H1 (cell line): ENCODE data around the gene GABRG2. TPM values are rescaled to one million over a fixed set of nuclear protein-coding genes. Genes with fewer than 3 reads are reported as not detected.

Experiments
- CTCF ChIA-PET: fragments of 300-600 bp; sonication (Branson Sonifier 250); formaldehyde crosslinking; loops from one replicate; lab custom pipeline; 2021; ENCODE audit not compliant: partially characterized antibody; lab: Charles Lee
- POLR2A ChIA-PET: fragments of 300-600 bp; sonication (Branson Sonifier 250); formaldehyde crosslinking; loops from one replicate; lab custom pipeline; 2021; ENCODE audit warnings: inconsistent platforms; ENCODE audit not compliant: partially characterized antibody; lab: Charles Lee
- DNase-seq, 2 experiments: peaks; one replicate each; pipeline versions ENCODE4 v3.0.0 to v3.0.0-alpha.2; 2010 to 2022; ENCODE audit warnings: low spot score in 2 of 2, low read depth in 1 of 2, mixed read lengths in 1 of 2
- FAIRE-seq: peaks from 2 replicates; lab custom pipeline; 2011; peaks lifted over from hg19 to GRCh38; lab: Jason Lieb, UNC
- H2AFZ ChIP-seq: 2 replicates; pipeline ENCODE4 v1.8.1; 2012; ENCODE audit warnings: low read length, inconsistent platforms
- H2AK5ac ChIP-seq: 2 replicates; pipeline ENCODE4 v1.6.1; 2013; ENCODE audit warnings: low read depth, low read length
- H2BK120ac ChIP-seq: replicated peaks from 2 replicates; pipeline ENCODE3; 2013; ENCODE audit warnings: low read depth, low read length, inconsistent platforms
- H2BK12ac ChIP-seq: 2 replicates; pipeline ENCODE4 v1.6.1; 2013; ENCODE audit warnings: low read depth, low read length
- H2BK15ac ChIP-seq: 2 replicates; pipeline ENCODE4 v1.6.1; 2013; ENCODE audit warnings: low read length
- H2BK20ac ChIP-seq: 2 replicates; pipeline ENCODE4 v1.6.1; 2013; ENCODE audit warnings: low read length
- H2BK5ac ChIP-seq: 2 replicates; pipeline ENCODE4 v1.6.1; 2013; ENCODE audit warnings: low read depth, low read length
- H3K14ac ChIP-seq: 2 replicates; pipeline ENCODE4 v1.6.1; 2013; ENCODE audit warnings: inconsistent platforms; ENCODE audit not compliant: insufficient read length
- H3K18ac ChIP-seq: 2 replicates; pipeline ENCODE4 v1.6.1; 2013; ENCODE audit warnings: low read length; ENCODE audit errors: extremely low read depth
- H3K23ac ChIP-seq: 2 replicates; pipeline ENCODE4 v1.6.1; 2013; ENCODE audit warnings: inconsistent platforms; ENCODE audit not compliant: insufficient read length
- H3K23me2 ChIP-seq: 2 replicates; pipeline ENCODE4 v1.6.1; 2013; ENCODE audit warnings: low read depth, low read length
- H3K27ac ChIP-seq: 2 replicates; pipeline ENCODE4 v1.6.1; 2011; ENCODE audit warnings: low read depth, low read length, inconsistent platforms
- H3K27me3 ChIP-seq, 4 experiments: replicated peaks in 1 of 4; 1 replicate in 1 of 4; 2 replicates in 3 of 4; pipeline versions ENCODE4 v1.6.1 to v1.8.1; 2011 to 2013; ENCODE audit warnings: low read length in 3 of 4, mild to moderate bottlenecking in 3 of 4, inconsistent platforms in 2 of 4, mixed read lengths in 2 of 4, moderate library complexity in 1 of 4; ENCODE audit not compliant: control insufficient read depth in 3 of 4, insufficient read depth in 3 of 4; ENCODE audit errors: extremely low read depth in 1 of 4
- H3K36me3 ChIP-seq, 4 experiments: 2 replicates each; pipeline versions ENCODE4 v1.6.1 to v1.8.1; 2011 to 2013; ENCODE audit warnings: mild to moderate bottlenecking in 4 of 4, low read length in 3 of 4, moderate library complexity in 2 of 4, control low read depth in 1 of 4, inconsistent platforms in 1 of 4; ENCODE audit not compliant: insufficient read depth in 4 of 4, control insufficient read depth in 2 of 4
- H3K4ac ChIP-seq: replicated peaks from 2 replicates; pipeline ENCODE3; 2013; ENCODE audit warnings: low read length, low read depth, mixed read lengths, inconsistent platforms; ENCODE audit not compliant: insufficient read length
- H3K4me1 ChIP-seq, 4 experiments: replicated peaks in 1 of 4; 1 replicate in 1 of 4; 2 replicates in 3 of 4; pipeline versions ENCODE4 v1.6.1 to v1.8.1; 2011 to 2013; ENCODE audit warnings: low read length in 3 of 4, inconsistent platforms in 2 of 4, mixed read lengths in 1 of 4; ENCODE audit not compliant: insufficient read depth in 4 of 4, control insufficient read depth in 3 of 4
- H3K4me2 ChIP-seq, 2 experiments: 2 replicates each; pipeline versions ENCODE4 v1.6.1 to v1.8.1; 2011 to 2013; ENCODE audit warnings: low read depth in 2 of 2, low read length in 2 of 2, control low read depth in 1 of 2, inconsistent platforms in 1 of 2, mild to moderate bottlenecking in 1 of 2; ENCODE audit not compliant: insufficient read depth in 1 of 2
- H3K4me3 ChIP-seq, 4 experiments: fragments of 200-600, 300-600 bp in 1 of 4; sonication (generic), shearing (Covaris generic), sonication (Bioruptor Twin) in 1 of 4; 2 replicates each; pipeline versions ENCODE4 v1.5.1 to v1.8.1; 2011 to 2016; ENCODE audit warnings: low read length in 4 of 4, low read depth in 3 of 4, control low read depth in 2 of 4, inconsistent platforms in 2 of 4, mild to moderate bottlenecking in 2 of 4, mixed read lengths in 1 of 4, moderate library complexity in 1 of 4; ENCODE audit not compliant: insufficient read depth in 2 of 4; ENCODE audit errors: extremely low read depth in 1 of 4
- H3K56ac ChIP-seq: replicated peaks from 2 replicates; pipeline ENCODE3; 2013; ENCODE audit warnings: low read depth, mild to moderate bottlenecking, mixed read lengths, low read length, inconsistent platforms; ENCODE audit not compliant: insufficient read length
- H3K79me1 ChIP-seq: 2 replicates; pipeline ENCODE4 v1.6.1; 2013; ENCODE audit warnings: low read depth, low read length, control low read depth
- H3K79me2 ChIP-seq, 2 experiments: 2 replicates each; pipeline versions ENCODE4 v1.6.1 to v1.8.1; 2012 to 2013; ENCODE audit warnings: low read length in 2 of 2, mild to moderate bottlenecking in 2 of 2, inconsistent platforms in 1 of 2; ENCODE audit not compliant: insufficient read depth in 2 of 2, control insufficient read depth in 1 of 2
- H3K9ac ChIP-seq, 4 experiments: replicated peaks in 1 of 4; 1 replicate in 1 of 4; 2 replicates in 3 of 4; pipeline versions ENCODE4 v1.6.1 to v1.8.1; 2011 to 2013; ENCODE audit warnings: low read depth in 3 of 4, low read length in 3 of 4, control low read depth in 2 of 4, mild to moderate bottlenecking in 2 of 4, moderate library complexity in 2 of 4, inconsistent platforms in 1 of 4; ENCODE audit errors: extremely low read depth in 1 of 4
- H3K9me3 ChIP-seq, 2 experiments: 2 replicates each; pipeline versions ENCODE4 v1.6.1 to v1.8.1; 2012 to 2013; ENCODE audit warnings: mild to moderate bottlenecking in 2 of 2, moderate library complexity in 2 of 2, control low read depth in 1 of 2, inconsistent platforms in 1 of 2, low read depth in 1 of 2, low read length in 1 of 2, mixed read lengths in 1 of 2; ENCODE audit not compliant: insufficient read depth in 2 of 2
- H4K20me1 ChIP-seq, 2 experiments: replicated peaks in 1 of 2; 2 replicates each; pipeline versions ENCODE3 to v1.8.1; 2011 to 2013; ENCODE audit warnings: inconsistent platforms in 2 of 2, low read length in 2 of 2, mild to moderate bottlenecking in 1 of 2; ENCODE audit not compliant: insufficient read depth in 2 of 2, control insufficient read depth in 1 of 2
- H4K5ac ChIP-seq: 2 replicates; pipeline ENCODE4 v1.6.1; 2013; ENCODE audit warnings: low read length, low read depth, mixed read lengths, inconsistent platforms; ENCODE audit not compliant: insufficient read length
- H4K8ac ChIP-seq: 2 replicates; pipeline ENCODE4 v1.8.0; 2013; ENCODE audit warnings: mild to moderate bottlenecking, moderate library complexity, low read length, inconsistent platforms; ENCODE audit not compliant: insufficient read depth; ENCODE audit errors: extremely low read depth
- H4K91ac ChIP-seq: replicated peaks from 2 replicates; pipeline ENCODE3; 2013; ENCODE audit warnings: low read length, mixed read lengths, inconsistent platforms; ENCODE audit not compliant: insufficient read length
- CEBPB ChIP-seq: IDR thresholded peaks from 2 replicates; pipeline ENCODE4 v1.6.1; 2012; ENCODE audit warnings: low read depth, low read length
- EP300 ChIP-seq, 2 experiments: IDR thresholded peaks; 1 replicate in 1 of 2; 2 replicates in 1 of 2; pipeline ENCODE4 v1.6.1; 2011 to 2012; ENCODE audit warnings: low read depth in 2 of 2, low read length in 2 of 2, mild to moderate bottlenecking in 2 of 2, borderline replicate concordance in 1 of 2, inconsistent platforms in 1 of 2, moderate library complexity in 1 of 2
- EZH2 ChIP-seq: fragments of 200-600 bp; sonication (generic); IDR thresholded peaks from 2 replicates; pipeline ENCODE4 v1.7.1; 2012; ENCODE audit warnings: low read depth, mild to moderate bottlenecking, moderate library complexity, low read length, inconsistent platforms; ENCODE audit not compliant: severe bottlenecking
- GABPA ChIP-seq: IDR thresholded peaks from 2 replicates; pipeline ENCODE4 v1.6.1; 2011; ENCODE audit warnings: mild to moderate bottlenecking, low read length, moderate library complexity, borderline replicate concordance; ENCODE audit not compliant: insufficient read depth
- RAD21 ChIP-seq, 2 experiments: IDR thresholded peaks in 1 of 2; conservative IDR thresholded peaks in 1 of 2; 2 replicates each; pipeline ENCODE4 v1.6.1; 2011; ENCODE audit warnings: low read depth in 2 of 2, low read length in 2 of 2, improper control_type of control experiment in 1 of 2, inconsistent platforms in 1 of 2, mild to moderate bottlenecking in 1 of 2, moderate library complexity in 1 of 2
- RXRA ChIP-seq: IDR thresholded peaks from 2 replicates; pipeline ENCODE4 v1.6.1; 2011; ENCODE audit warnings: low read depth, mild to moderate bottlenecking, low read length, moderate library complexity; ENCODE audit not compliant: insufficient read depth
- SP2 ChIP-seq: IDR thresholded peaks from 2 replicates; pipeline ENCODE4 v1.6.1; 2012; ENCODE audit warnings: mild to moderate bottlenecking, low read length, inconsistent platforms
- SUZ12 ChIP-seq: fragments of 200-600 bp; sonication (generic); IDR thresholded peaks from 2 replicates; pipeline ENCODE4 v1.6.1; 2012; ENCODE audit warnings: mild to moderate bottlenecking, inconsistent platforms, low read length, moderate library complexity, mixed read lengths
- TCF12 ChIP-seq: IDR thresholded peaks from 2 replicates; pipeline ENCODE4 v1.6.1; 2011; ENCODE audit warnings: low read depth, mild to moderate bottlenecking, low read length
- WGBS, 2 experiments: shearing (Covaris generic) in 1 of 2; methylation state at CpG; one replicate each; pipeline versions ENCODE4 v1.1.6 to v1.1.7; 2013 to 2015; ENCODE audit warnings: low lambda C conversion rate in 2 of 2, mixed read lengths in 2 of 2, inconsistent platforms in 1 of 2, low coverage in 1 of 2, missing lambda C conversion rate in 1 of 2; ENCODE audit not compliant: insufficient replicate concordance in 2 of 2, insufficient coverage in 1 of 2, insufficient read length in 1 of 2; ENCODE audit errors: extremely low coverage in 1 of 2, missing lambda C conversion rate in 1 of 2; 5-methylcytosine and 5-hydroxymethylcytosine counted together
- polyA plus RNA-seq, 7 experiments: library from polyadenylated mRNA; depleted of rRNA in 3 of 7; stranded (reverse) in 5 of 7; unstranded in 2 of 7; fragments of >200 nt in 5 of 7; fragments of 200-250 nt in 2 of 7; gene quantifications; 1 replicate in 5 of 7; 2 replicates in 1 of 7; 4 replicates in 1 of 7; pipeline versions ENCODE4 v1.2.1 to v1.2.3, GENCODE V29; 2011 to 2013; ENCODE audit warnings: missing spikeins in 2 of 7, mixed read lengths in 2 of 7
- total RNA-seq: library from RNA; stranded (reverse); fragmentation: NEBNext Ultra II Directional; extraction: Animal tissue kit (Norgen Biotek cat#: 25700); gene quantifications from 2 replicates; pipeline ENCODE4 v1.2.1, GENCODE V29; 2021

Gene GABRG2
- total and polyA plus RNA-seq, 2 of the 8 experiments (the other 6 are each of a cell fraction or from before 2014, with no cell fraction given) = 2.0 to 2.8 TPM

GRCh38 chr5:162160401-162160800, 92.8 kb downstream of the GABRG2 start:
- Histone ChIP-seq H3K23ac (no peak overlapping the region), H3K18ac (no peak overlapping the region), H3K27me3 (no peaks in the 10 kb centered on the region), H2BK120ac (no peak overlapping the region), H2AFZ (no peak overlapping the region), H4K5ac (no peak overlapping the region), H3K79me1 (no peaks in the 10 kb centered on the region), H4K91ac (no peak overlapping the region), H3K4me1 (no peaks in the 10 kb centered on the region), H3K36me3 (no peaks in the 10 kb centered on the region), H3K9me3 (no peaks in the 10 kb centered on the region), H3K4ac (no peak overlapping the region), H4K20me1 (no peaks in the 10 kb centered on the region), H3K27ac (no peak overlapping the region), H2BK5ac (no peak overlapping the region), H3K4me3 (no peak overlapping the region), H3K4me2 (no peak overlapping the region), H4K8ac (no peak overlapping the region), H3K9ac (no peak overlapping the region), H3K79me2 (no peaks in the 10 kb centered on the region), H2BK12ac (no peak overlapping the region)
- FAIRE-seq (no peak), DNase-seq (no peak)
- TF ChIP-seq CEBPB = no peak
- TF ChIP-seq TCF12 = no peak
- no peak for TF ChIP-seq GABPA
- TF ChIP-seq SP2 = no peak
- TF ChIP-seq EP300 (IDR thresholded peaks at IDR 0.05; ENCODE audit: borderline replicate concordance in 1 of 2, low read depth in 2 of 2, low read length in 2 of 2) = no peak
- no peak for TF ChIP-seq RXRA
- no peak for TF ChIP-seq RAD21 (IDR thresholded peaks at IDR 0.05 in 1 of 2, conservative IDR thresholded peaks at IDR 0.05 in 1 of 2; ENCODE audit: low read depth in 2 of 2, low read length in 2 of 2)
- TF ChIP-seq SUZ12 = no peak
- no peak for TF ChIP-seq EZH2
- TF ChIP-seq, all 59 proteins: peak for 0
- no peak overlapping the region for H2BK20ac ChIP-seq
- H3K23me2 ChIP-seq = no peaks in the 10 kb centered on the region
- H2AK5ac ChIP-seq = no peak overlapping the region
- ChIA-PET CTCF (no interaction called here), POLR2A (no interaction called here)
- 93% methylated on average over 2 of the region's 2 CpGs; no CpG with 5 or more reads in 1 of the 2 experiments for WGBS, 2 experiments
- H3K14ac ChIP-seq = no peak overlapping the region
- H3K56ac ChIP-seq = no peak overlapping the region
- no peak overlapping the region for H2BK15ac ChIP-seq
